T-helper 2 cell (primary cell): ENCODE results near the gene EHD4.

Source experiments
- DNase-seq, 5 experiments: peaks; one replicate each; pipeline versions ENCODE4 v3.0.0 to v3.0.0-alpha.2; 2012 to 2022

Gene EHD4

DNA sequence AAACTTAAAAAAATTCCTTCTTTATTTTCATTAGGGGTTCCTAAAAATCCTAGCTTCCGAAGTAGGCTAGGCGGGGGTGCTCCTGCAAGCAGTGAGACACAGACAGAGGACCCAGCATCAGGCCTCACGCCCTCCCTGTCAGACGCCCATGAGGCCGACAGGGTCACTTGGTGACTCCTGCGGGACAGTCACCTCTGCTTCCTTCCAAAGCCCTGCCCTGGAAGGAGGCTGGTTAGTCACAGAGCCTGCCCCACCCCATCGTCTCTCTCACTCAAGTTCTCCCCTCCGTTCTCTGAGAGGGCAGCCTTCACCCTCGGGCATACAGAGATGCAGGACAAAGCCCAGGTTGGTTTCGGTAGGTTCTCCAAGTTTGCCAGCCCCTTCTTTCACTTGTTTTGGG lies 38.6 kb downstream of the EHD4 start:
- no peak for DNase-seq

DNA sequence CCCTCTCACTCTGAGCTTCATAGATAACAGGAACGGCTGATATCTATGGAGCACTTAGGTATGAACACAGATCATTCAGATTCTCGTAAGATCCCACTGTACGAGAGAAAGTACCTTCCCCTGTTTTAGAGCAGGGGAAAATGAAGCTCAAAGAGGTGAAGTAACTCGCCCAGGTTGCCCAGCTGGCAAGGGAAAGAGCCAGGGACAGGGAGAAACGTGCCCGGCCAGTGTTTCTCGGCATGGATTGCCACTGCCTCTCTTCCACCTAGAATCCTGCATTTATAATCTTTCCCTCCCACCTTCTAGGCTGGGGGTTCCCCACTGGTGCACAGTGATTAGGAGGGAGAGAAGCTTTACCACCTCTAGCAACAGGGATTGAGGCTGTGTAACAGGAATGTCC lies 39.0 kb downstream of the EHD4 start:
- no peak for DNase-seq

DNA sequence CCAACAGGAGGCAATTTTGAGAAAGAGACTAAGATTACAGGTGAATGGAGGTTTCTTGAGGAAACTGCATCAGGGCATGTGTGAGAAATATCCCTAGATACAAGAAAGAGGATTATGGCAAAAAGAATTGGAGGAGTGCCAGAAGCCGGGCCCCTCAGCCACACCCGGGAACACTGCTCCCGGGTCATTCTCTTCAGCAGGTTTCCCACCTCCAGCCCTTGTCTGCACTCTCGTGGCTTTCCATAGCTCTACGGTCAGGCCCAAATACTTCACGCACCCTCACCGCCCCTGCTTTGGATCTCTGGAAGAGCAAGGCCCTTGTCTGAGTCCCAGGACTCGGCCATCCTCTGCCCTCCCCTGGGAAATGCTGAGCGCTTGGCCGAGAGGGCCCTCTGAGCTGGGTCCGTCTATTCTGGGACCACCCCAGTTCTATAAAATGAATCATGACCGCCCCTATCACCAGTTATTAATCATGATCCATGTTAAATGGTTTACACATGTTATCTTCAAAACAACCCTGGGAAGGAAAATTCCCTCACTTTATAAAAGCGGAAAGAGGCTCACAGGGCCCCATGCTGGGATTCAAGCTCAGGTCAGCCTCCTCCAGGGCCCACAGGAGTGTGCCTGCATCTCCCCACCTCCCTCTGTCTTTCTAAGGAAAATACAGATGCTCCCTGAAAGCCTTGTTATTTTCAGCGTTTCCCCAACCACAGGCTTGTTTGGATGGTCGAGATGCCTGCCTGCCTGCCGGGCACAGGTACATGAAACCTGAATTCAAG lies 39.7 kb downstream of the EHD4 start:
- no peak for DNase-seq

DNA sequence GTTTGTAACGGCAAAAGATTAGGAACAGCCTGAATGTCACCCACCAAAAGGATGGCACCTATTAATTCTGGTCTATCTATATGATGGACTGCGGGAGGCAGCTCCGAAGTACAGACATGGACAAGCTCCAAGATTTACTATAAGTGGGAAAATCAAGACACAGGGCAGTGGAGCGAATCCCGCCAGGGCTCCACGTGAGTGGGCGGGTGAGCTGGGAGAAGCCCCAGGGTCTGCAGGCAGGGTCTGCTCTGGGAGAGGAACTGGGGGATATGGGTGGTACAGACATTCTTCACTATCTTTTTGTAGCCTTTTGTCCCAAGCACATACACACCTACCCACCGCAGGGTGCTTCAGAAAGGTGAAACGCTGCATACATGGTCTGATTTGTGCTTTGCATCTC lies 40.3 kb downstream of the EHD4 start:
- DNase-seq: no peak

DNA sequence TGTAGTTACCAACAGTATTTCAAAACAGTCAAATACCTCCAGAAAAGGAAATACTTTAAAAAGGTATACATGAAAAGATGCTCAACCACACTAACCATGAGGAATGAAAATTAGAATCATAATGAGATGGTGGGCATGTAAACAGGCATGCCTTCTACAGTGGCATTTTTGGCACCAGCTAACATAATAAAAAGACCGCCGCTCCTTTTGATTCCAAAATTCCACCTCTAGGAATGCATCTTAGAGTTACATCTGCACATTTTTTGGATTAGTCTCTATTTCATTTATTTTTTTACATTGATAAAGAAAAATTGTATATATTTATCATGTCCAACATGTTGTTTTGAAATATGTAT lies 41.5 kb downstream of the EHD4 start:
- DNase-seq: no peak

DNA sequence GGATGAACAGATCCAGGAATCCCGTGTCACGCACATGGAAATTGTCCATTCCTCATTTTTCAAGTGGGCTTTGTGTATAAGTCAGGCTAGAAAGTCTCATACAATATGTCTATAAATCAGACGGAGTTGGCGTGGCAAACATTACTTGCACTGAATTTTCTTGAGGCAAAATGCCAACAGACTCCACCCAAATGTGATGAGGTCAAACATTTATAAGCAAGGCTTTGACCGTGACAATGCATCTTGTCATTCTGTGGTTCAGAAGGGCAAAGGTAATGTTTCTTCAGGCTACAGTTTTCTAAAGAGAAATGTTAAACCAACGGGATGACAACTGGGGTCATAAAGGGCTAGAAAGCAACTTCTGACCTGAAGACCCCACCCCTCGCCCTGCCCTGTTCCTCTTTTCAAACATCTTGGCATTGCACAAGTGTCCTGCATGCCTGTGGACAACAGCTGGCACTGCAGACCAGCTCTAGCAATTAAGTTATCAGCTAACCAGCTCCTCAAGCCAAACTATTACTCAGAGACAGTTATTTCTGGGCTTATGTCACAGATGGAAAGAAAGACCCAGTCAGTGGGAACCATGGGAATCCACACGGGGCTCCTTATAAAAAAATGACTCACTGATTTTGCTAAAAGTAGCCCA lies 42.0 kb downstream of the EHD4 start:
- no peak for DNase-seq

DNA sequence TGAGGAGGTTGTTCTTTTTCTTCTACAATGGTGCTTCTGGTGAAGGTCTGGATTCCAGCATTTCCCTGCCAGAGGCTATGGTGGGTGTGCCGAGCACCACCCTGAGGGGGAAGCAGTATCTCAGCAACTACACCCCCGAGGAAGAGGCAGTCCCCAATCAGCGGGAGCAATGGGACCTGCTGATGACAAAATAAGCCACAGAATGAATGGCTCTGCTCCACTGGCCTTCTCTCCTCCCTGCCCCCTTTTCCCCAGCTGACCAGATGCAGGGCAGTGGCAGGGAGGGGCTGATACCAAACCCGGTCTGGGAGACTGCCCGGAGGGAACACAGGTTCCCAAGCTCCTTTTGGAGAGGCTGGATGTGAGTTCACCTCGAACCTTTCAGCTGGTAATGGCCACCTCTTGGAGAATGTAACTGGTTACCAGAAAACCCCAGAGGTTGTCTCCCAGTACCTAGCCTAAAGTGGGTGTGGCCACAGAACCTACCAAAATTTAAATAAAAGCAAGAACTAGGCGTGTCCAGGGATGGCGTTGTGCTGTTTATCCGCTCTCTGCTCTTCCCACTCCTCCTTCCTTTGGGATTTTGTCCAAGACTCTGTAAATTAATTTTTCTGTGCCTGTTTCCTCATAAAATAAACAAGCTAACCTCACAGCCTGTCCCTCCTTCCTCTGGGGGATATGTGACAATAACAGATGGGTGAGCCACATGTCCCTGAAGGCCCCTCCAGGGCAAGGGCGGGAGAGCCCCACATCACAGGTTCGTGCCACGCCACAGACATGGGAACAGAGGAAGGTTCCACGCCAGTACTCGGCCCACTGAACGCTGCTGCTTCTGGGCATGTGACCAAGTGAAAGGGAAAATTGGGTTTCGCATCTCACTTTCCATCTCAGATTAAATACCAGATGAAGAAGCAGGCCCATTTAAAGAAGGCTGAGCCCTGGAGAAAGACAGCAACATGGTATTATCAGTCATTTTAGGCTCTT lies 43.4 kb downstream of the EHD4 start:
- no peak for DNase-seq

DNA sequence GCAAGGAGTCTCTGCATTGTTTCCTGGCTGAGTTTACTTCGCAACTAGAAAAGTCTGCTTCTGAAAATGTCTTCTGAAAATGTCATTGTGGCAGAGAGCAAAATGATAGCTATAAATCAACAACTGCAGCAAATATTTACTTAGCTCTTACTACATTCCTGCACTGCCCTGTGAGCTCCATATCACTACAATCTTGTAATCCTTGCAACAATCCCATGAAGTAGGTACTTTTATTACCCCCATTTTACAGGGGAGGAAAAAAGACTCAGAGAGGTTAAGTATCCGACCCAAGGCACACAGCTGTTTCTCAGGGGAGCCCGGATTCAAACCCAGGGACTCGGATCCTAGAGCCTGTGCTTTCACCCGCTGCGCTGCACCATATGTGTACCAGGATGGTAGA lies 44.3 kb downstream of the EHD4 start:
- DNase-seq: no peak

DNA sequence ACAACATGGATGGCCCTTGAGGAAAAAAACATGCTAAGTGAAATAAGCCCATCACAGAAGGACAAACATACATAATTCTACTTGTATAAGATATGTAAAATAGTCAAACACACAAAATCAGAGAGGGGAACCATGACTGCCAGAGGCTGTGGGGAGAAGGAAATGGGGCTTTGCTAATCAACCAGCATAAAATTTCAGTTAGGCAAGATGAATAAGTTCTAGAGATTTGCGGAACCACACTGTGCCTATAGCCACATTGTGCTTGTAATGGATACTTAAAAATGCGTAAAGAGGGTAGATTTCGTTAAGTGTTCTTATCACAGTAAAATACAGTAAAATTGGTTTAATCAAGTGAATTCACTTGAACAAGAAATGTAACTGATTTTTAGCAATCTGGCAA lies 44.8 kb downstream of the EHD4 start:
- no peak for DNase-seq

DNA sequence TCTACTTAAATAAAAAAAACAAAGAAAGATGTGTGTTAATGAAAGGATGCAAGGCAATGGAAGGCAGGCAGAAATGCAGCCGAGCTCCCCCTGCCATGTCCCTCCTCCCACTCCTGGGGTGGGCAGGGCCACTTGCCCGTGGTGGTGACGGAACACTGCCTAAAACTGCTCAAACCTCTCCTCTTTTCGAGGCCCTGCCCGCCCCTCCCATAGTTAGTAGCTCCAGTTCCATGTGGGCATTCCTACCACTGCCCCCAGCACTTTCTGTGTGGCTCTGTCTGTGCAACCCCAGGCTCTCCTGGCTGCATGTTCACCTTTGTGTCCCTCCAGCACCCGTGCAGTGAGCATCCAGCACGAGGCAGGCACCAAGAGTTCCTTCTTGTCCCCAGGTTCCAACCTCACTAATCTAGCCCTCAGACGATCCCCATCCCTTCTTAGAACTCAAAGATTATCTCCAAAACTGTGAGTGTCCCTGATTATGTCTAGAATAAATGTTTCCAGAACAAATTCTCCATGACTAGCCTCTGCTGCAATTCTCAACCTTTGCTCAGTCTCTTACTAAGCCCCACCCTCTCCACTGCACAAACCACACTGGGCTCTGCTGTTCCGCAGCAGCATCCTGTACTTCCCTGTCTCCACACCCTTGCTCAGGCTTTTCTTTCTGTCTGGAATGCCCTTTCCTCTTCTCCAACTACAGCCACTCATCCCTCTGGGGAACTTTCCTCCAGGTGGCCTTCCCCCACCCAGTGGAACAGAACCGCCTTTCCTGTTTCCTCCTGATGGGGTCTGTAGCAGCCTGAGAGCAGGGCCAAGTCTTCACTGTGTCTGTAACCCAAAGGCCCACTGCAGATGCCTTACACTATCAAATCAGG lies 45.9 kb downstream of the EHD4 start:
- DNase-seq: peak in 1 of 5 experiments; percentile 30

DNA sequence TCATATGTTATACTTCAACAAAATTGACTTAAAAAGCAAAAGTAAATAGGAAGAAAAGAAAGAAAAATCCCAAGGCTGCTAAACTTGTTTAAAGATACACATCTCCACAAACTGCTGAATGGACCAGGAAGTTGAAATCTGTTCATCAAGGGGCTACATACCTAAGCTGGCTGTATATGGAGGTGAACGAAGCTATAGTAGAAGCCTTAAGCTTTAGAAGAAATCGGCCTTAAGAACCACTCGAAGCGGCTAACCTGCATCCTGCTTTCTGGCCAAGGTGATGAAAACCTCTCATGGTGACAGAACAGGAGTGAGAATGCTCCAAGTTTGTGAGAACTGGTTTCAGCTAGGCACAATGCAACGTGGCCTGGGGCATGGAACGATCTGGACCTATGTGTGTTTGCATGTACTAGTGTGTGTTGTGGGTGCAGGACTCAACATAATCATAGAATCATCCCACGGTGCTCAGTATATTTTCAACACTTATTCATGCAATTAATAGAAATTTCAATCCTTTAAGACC lies 47.2 kb downstream of the EHD4 start:
- no peak for DNase-seq

DNA sequence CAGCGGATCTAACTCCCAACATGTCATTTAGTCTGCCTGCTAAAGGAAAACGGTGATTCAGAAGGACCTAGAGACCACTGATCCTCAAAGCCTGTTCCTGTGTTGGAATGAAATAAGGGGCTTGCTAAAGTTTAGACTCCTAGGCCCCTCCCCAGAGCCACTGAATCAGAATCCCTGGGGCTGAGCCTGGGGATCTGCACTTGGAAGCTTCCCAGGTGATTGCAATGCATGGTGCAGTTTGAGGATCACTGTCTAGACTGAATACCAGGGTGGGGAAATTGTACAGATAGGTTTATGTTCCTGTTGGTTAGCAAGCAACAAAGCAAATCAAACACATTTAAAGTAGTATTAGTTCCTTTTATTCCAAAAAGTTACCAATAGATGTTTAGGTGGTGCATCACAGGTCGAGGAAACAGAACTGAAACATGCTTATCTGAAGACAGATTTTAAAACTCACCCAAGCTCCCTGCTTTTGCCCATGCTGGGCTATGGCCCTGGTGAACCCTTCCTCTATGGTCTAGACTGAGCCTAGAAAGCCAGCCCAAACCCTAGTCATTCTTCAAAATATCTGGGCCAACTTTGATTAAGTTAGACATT lies 48.9 kb downstream of the EHD4 start:
- DNase-seq: no peak

DNA sequence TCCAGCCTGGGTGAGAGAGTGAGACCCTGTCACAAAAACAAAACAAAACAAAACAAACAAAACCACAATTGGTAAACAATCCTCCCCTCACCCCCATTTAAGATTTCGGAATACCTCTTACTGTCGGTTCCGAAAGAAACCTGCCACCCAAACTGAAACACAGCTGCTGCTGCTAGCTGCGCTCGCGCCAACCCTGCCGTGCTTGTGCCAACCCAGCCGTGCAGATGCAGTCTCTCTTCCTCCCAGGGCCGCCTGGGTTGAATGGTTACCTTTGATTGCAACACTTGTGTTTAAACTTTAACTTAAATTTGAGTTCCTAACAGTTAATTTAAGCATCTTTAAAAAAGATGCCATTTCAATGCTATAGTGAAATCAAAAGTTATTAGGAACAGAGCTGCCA lies 50.0 kb downstream of the EHD4 start:
- no peak for DNase-seq

DNA sequence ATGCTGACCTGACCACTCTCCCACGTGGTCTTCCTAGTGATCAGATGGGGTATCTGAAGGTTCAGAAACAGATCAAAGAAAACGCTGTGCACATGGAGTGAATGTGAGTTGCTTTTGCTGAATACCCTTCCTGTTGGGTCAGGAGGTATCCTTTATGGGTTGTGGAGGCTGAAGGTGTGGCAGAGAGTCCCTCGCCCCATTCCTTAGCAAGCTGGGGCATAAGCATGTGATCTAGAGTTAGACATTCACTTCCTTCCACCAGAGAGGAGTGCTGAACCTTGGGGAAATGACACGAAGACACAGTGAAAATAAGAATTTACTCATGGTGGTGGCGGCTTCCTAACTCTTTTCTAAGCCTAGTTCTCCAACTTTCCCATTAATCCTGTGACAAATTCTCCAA lies 50.7 kb downstream of the EHD4 start:
- no peak for DNase-seq

DNA sequence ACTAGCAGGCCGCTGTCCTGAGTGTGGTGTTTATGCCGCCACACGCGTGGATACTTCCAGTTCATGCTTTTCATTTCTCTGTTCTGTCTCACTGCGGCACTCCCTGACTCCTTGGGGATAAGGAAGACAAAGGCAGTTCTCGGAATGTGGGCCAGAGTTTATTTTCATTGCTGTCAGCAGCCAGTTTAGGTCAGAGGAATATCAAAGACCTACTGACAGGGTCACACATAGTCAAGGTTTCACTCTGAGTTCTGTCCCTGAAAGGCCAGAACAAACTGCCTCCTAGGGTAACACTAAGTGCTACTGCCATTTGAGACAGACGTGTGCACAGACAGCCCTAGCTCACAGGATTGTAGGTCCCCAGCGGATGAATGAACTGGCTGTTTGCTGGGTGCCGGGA lies 51.2 kb downstream of the EHD4 start:
- DNase-seq: no peak

DNA sequence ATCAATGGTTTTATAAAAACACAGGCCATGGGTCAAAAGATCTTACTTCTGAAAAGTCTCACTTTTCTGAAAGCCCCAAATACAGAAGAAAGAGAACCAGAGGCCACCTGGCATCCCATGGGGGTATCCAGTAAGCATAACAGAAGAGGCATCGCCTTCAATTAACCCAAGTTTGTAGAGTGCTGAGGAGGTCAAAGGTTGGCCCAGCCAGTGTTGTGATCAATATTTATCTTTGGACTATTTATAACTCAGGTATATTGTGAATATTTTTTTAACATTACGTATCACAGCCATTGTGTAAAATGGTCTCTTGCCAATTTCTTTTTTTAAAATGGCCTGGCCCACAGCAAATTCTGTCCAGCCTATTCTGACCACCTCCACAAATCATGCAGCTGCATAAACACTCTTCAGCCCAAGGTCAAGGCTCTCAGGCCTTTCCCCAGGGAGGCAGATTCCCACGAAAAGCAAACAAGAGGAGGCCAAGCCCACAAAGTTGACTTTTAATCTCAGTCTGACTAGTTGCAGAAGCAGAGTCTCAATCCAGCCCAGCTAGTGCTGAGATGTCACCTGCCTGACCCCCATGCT lies 52.3 kb downstream of the EHD4 start:
- DNase-seq: no peak

DNA sequence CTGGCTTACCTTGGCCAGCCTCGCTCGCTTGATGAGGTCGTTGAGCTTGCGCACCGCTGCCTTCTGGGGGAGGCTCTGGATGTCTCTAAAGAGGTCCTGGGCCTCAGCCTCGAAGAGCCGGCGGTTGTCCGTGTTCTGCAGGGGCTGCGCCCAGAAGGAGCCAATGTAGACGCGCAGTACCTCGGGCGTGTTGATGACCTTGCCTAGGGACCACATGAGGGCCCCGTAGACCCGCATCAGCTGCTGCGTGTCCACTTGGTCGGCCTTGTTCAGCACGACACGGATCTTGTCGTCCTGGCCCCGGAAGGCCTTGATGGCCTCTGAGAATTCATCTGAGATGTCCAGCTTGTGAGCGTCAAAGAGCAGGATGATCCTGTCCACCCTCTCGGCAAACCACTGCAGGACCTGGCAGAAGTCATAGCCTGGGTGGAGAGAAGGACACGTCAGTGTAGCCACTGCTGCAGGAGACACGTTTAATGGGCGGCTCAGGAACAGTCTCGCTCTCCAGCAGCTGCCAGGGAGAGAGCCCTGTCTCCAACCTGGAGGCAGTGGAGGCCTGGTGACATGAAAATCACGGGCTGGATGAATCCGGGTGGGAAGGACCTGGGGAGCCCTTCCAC lies 53.0 kb downstream of the EHD4 start:
- DNase-seq: no peak

DNA sequence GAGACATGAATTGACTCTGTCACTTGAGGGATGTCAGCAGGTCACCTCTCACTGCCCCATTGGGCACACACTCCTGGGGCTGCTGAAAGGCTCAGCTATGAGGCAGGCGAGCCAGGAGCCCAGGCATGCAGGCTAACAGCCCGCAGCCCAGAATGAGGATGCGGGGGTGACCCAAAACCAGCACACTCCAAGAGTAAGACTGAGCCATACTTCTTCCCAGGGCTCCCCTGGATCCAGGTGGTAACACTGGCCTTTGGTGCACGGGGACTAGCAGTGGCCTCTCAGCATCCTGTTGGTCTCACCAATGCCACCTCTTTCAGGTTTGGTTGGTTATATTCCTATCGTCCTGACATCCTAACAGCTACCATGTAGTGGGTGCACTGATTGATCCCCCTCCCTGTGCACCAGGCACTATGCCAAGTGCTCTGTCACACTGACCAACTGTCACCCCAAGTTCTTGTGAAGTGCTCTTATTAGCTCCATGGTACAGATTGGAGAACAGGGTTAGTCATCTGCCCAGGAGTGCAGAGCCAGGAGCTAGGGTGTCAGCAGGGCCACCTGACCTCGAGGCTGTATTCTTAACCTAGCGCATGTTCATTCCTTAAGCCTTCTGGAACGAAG lies 53.7 kb downstream of the EHD4 start:
- no peak for DNase-seq

DNA sequence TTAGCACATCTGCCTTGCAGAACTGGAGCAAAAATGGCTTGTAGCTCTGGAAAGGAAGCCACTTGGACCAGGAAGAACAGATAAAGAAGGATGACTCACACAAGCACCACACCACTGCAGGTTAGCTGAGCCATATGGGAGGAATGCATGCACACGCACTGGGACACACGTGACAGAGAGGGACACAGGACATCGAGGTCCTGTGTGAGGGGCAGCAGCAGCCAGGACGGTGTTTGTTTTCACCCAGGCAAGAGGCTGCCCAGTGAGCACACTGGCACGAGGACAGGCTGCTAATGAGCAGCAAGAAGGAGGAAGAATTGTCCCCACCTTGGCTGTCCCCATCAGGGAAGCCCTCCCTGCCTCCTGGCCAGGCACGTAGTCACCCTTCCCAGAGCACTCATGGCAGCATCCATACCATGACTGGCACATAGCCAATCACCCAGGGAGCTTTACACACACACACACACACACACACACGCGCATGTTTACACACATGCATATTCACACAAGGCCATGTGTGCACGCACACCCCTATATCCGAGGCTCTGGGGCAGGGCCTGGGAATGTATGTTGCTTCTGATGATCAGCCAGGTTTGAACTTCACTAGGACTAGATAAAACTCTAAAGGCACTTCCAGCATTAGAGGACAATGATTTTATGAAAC lies 54.5 kb downstream of the EHD4 start:
- no peak for DNase-seq
